B cell (primary cell): ENCODE data around the gene KRT24. TPM values are rescaled to one million over a fixed set of nuclear protein-coding genes. Genes with fewer than 3 reads are reported as not detected.

Experiments used
- ATAC-seq: fragments of 200-7000 bp; cut with Tn5 transposase; one replicate; pipeline ENCODE4 v1.10.0; 2021; ENCODE audit warnings: low read depth, mild to moderate bottlenecking, moderate number of reproducible peaks, moderate library complexity
- CTCF ChIA-PET: fragments of 350-600 bp; sonication (Branson Sonifier 250); formaldehyde crosslinking; loops from one replicate; lab custom pipeline; 2021; ENCODE audit warnings: antibody characterized with exemption, inconsistent platforms; lab: Charles Lee
- POLR2A ChIA-PET: fragments of 350-600 bp; sonication (Branson Sonifier 250); formaldehyde crosslinking; loops from one replicate; lab custom pipeline; 2021; ENCODE audit warnings: antibody characterized with exemption; lab: Charles Lee
- DNase-seq: peaks from one replicate; pipeline ENCODE4 v3.0.0; 2013
- H2AFZ ChIP-seq: 2 replicates; pipeline ENCODE4 v1.6.1; 2012; ENCODE audit warnings: mild to moderate bottlenecking, low read depth, low read length; ENCODE audit not compliant: insufficient read depth, poor library complexity, severe bottlenecking
- H3K27ac ChIP-seq, 2 donors: 1 replicate in 1 of 2; 2 replicates in 1 of 2; pipeline ENCODE4 v1.5.1; 2012 to 2013; ENCODE audit warnings: low read length in 2 of 2, mild to moderate bottlenecking in 2 of 2, moderate library complexity in 1 of 2
- H3K27me3 ChIP-seq, 4 experiments: fragments of 200-600 bp in 1 of 4; sonication (generic) in 1 of 4; replicated peaks in 1 of 4; 1 replicate in 2 of 4; 2 replicates in 2 of 4; pipeline versions ENCODE4 v1.6.1 to v1.7.0; 2013 to 2016; ENCODE audit warnings: low read length in 3 of 4, mild to moderate bottlenecking in 2 of 4, mixed read lengths in 1 of 4, moderate library complexity in 1 of 4; ENCODE audit not compliant: insufficient read depth in 4 of 4, control insufficient read depth in 3 of 4; ENCODE audit errors: control extremely low read depth in 1 of 4
- H3K36me3 ChIP-seq, 2 experiments: replicated peaks in 1 of 2; 1 replicate in 1 of 2; 2 replicates in 1 of 2; pipeline versions ENCODE4 v1.6.1 to v1.7.1; 2013; ENCODE audit warnings: low read length in 1 of 2; ENCODE audit not compliant: insufficient read depth in 2 of 2, control insufficient read depth in 1 of 2; ENCODE audit errors: control extremely low read depth in 1 of 2, extremely low read depth in 1 of 2
- H3K4me1 ChIP-seq, 2 donors: fragments of 200-600 bp in 1 of 2; sonication (generic) in 1 of 2; 1 replicate in 1 of 2; 2 replicates in 1 of 2; pipeline versions ENCODE4 v1.5.1 to v1.6.1; 2013 to 2017; ENCODE audit warnings: low read length in 2 of 2; ENCODE audit not compliant: control insufficient read depth in 2 of 2, insufficient read depth in 2 of 2
- H3K4me2 ChIP-seq: replicated peaks from 2 replicates; pipeline ENCODE3; 2012; ENCODE audit warnings: mild to moderate bottlenecking, low read depth, low read length; ENCODE audit not compliant: poor library complexity, severe bottlenecking
- H3K4me3 ChIP-seq, 5 experiments: fragments of 200-600 bp in 1 of 5; sonication (generic) in 1 of 5; 1 replicate in 3 of 5; 2 replicates in 2 of 5; pipeline versions ENCODE4 v1.5.1 to v1.7.0; 2011 to 2016; ENCODE audit warnings: low read length in 4 of 5, mild to moderate bottlenecking in 4 of 5, low read depth in 2 of 5, control low read depth in 1 of 5, moderate library complexity in 1 of 5; ENCODE audit not compliant: insufficient read depth in 1 of 5; ENCODE audit errors: control extremely low read depth in 1 of 5, extremely low read depth in 1 of 5
- H3K79me2 ChIP-seq: fragments of 200-600 bp; sonication (generic); one replicate; pipeline ENCODE4 v1.6.0; 2016; ENCODE audit warnings: low read length; ENCODE audit not compliant: control insufficient read depth, insufficient read depth
- H3K9ac ChIP-seq: fragments of 200-600 bp; sonication (generic); 2 replicates; pipeline ENCODE4 v1.6.1; 2017; ENCODE audit warnings: mild to moderate bottlenecking, low read length, moderate library complexity
- H3K9me3 ChIP-seq, 3 donors: one replicate each; pipeline versions ENCODE4 v1.6.1 to v1.7.1; 2013; ENCODE audit warnings: low read length in 2 of 3; ENCODE audit not compliant: control insufficient read depth in 2 of 3, insufficient read depth in 1 of 3; ENCODE audit errors: control extremely low read depth in 1 of 3
- H4K20me1 ChIP-seq: 2 replicates; pipeline ENCODE4 v1.6.0; 2012; ENCODE audit warnings: mild to moderate bottlenecking, low read length; ENCODE audit not compliant: insufficient read depth, control insufficient read depth, poor library complexity, severe bottlenecking
- H3K27ac Mint-ChIP-seq: one replicate; pipeline ENCODE4 v1.8.0; 2021; ENCODE audit warnings: mixed read lengths
- H3K27me3 Mint-ChIP-seq: one replicate; pipeline ENCODE4 v1.8.0; 2021; ENCODE audit warnings: mixed read lengths
- H3K4me1 Mint-ChIP-seq: one replicate; pipeline ENCODE4 v1.8.0; 2021; ENCODE audit warnings: mixed read lengths
- H3K4me3 Mint-ChIP-seq: one replicate; pipeline ENCODE4 v1.8.0; 2021; ENCODE audit warnings: mixed read lengths
- H3K9me3 Mint-ChIP-seq: one replicate; pipeline ENCODE4 v1.8.0; 2022; ENCODE audit warnings: mixed read lengths; ENCODE audit not compliant: insufficient read depth
- CTCF ChIP-seq: fragments of 200-600 bp; IDR thresholded peaks from one replicate; pipeline ENCODE4 v1.8.0; 2022; ENCODE audit warnings: antibody characterized with exemption, mild to moderate bottlenecking
- EZH2 ChIP-seq: IDR thresholded peaks from 2 replicates; pipeline ENCODE4 v1.6.1; 2012; ENCODE audit warnings: borderline replicate concordance, low read depth, mild to moderate bottlenecking, moderate library complexity, low read length; ENCODE audit not compliant: insufficient read depth, poor library complexity, severe bottlenecking
- WGBS: methylation state at CpG from one replicate; pipeline ENCODE4 v1.1.5; 2013; ENCODE audit warnings: missing lambda C conversion rate; ENCODE audit not compliant: insufficient coverage; 5-methylcytosine and 5-hydroxymethylcytosine counted together
- intact Hi-C: fragments of 100-400 bp; cut with micrococcal nuclease; formaldehyde crosslinking; loops from one replicate; pipeline ENCODE4 v1.10.0; 2022
- polyA plus RNA-seq: library from polyadenylated mRNA; depleted of rRNA; stranded (reverse); fragments of >200 nt; gene quantifications from 2 replicates; pipeline ENCODE4 v1.2.3, GENCODE V29; 2012
- total RNA-seq, 2 donors: library from RNA; stranded (reverse); fragments of 120-200 nt in 1 of 2; gene quantifications; 1 replicate in 1 of 2; 2 replicates in 1 of 2; pipeline versions ENCODE4 v1.2.3 to v1.2.4, GENCODE V29; 2013 to 2022

Gene KRT24
- total and polyA plus RNA-seq, 2 donors (not counting 1 experiment from before 2014, with no cell fraction given): not detected

GRCh38 chr17:40659911-40660310 is 43.6 kb downstream of the KRT24 start:
- H3K4me3 Mint-ChIP-seq: no peak overlapping the region
- Histone ChIP-seq H3K4me1 (peaks cover 2 to 4% of the 10 kb centered on the region in 2 donors), H4K20me1 (no peaks in the 10 kb centered on the region), H3K9me3 (no peaks in the 10 kb centered on the region), H3K4me3 (no peak overlapping the region), H3K27me3 (peaks cover 2 to 22% (median 11%) of the 10 kb centered on the region in 4 experiments), H2AFZ (no peak overlapping the region), H3K79me2 (no peaks in the 10 kb centered on the region), H3K27ac (no peak overlapping the region), H3K36me3 (no peaks in the 10 kb centered on the region), H3K9ac (no peak overlapping the region), H3K4me2 (no peak overlapping the region)
- no peak for DNase-seq
- POLR2A ChIA-PET: interaction anchor here (0.7 kb wide), 1 partner anchor 409 kb away, joined by 8 read pairs; no protein-coding TSS in a partner anchor
- no peak overlapping the region for H3K27ac Mint-ChIP-seq
- no peaks in the 10 kb centered on the region for H3K9me3 Mint-ChIP-seq
- H3K27me3 Mint-ChIP-seq: peaks cover 33% of the 10 kb centered on the region
- CTCF ChIA-PET: interaction anchor here (0.7 kb wide), 1 partner anchor 13 kb away, joined by 3 read pairs; no protein-coding TSS in a partner anchor
- TF ChIP-seq CTCF (no peak), EZH2 (no peak)
- peaks cover 3% of the 10 kb centered on the region for H3K4me1 Mint-ChIP-seq
- 79% methylated on average over 6 of the region's 7 CpGs for WGBS
- intact Hi-C loops: no loop called here
- ATAC-seq: no peak

- Histone ChIP-seq H2AFZ (no peak overlapping the region), H3K4me2 (no peak overlapping the region), H3K27me3 (peaks cover 0 to 14% (median 6%) of the 10 kb centered on the region in 4 experiments), H3K4me1 (no peaks in the 10 kb centered on the region), H3K9ac (no peak overlapping the region), H3K36me3 (no peaks in the 10 kb centered on the region), H3K27ac (no peak overlapping the region), H4K20me1 (no peaks in the 10 kb centered on the region), H3K79me2 (no peaks in the 10 kb centered on the region), H3K9me3 (no peaks in the 10 kb centered on the region), H3K4me3 (no peak overlapping the region)
- TF ChIP-seq CTCF (no peak), EZH2 (no peak)
- intact Hi-C loops: no loop called here
- H3K27ac Mint-ChIP-seq: no peak overlapping the region
- DNase-seq (no peak), ATAC-seq (no peak)
- H3K4me3 Mint-ChIP-seq: no peak overlapping the region
- POLR2A ChIA-PET: no interaction called here
- CTCF ChIA-PET: no interaction called here
- H3K4me1 Mint-ChIP-seq: no peaks in the 10 kb centered on the region
- H3K9me3 Mint-ChIP-seq: no peaks in the 10 kb centered on the region
- H3K27me3 Mint-ChIP-seq: peaks cover 25% of the 10 kb centered on the region
Observed at GRCh38 chr17:40658396-40658795, 45.2 kb downstream of the KRT24 start.
